Measurements from ENCODE around the gene ARL5C. TPM values are rescaled to one million over a fixed set of nuclear protein-coding genes. Genes with fewer than 3 reads are reported as not detected.
A peak's percentile ranks its signal among the peaks of the same experiment; 100 is the strongest.

Gene ARL5C
- not detected for total RNA-seq
- long read RNA-seq, donor 1, result 0 reads
- long read RNA-seq, donor 2, result 0 reads

DNA sequence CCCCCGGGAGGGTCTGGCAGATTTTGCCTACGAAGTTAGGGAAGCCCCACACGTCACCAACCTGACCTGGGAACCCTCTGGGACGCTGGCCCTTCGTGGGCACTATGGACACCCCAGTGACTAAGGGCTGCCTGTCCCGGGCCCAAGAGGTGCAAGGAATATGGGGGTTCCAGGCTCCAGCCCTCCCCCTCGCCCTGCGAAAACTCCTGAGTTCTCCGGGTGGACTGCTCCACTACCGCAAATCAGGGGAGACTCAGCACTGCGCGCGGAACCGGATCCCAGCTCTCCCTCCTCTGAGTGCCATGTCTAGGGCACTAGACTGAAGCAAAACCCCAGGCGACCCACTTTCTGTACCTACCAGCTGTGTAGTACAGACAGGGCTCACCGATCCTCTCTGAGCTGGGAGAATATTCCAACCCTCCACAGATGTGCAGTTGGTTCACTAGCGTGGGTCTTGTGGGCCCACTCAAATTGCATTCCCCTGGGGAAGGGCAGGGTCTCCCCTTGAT lies at the start of gene ARL5C:
TSS of gene ARL5C (minus strand) at position 321 of the 509 bp plus-strand sequence. CDS start 401 bp downstream, outside the sequence.
- intact Hi-C loops (cut with DNase I), result no loop called here
- DNase-seq (ENCODE audit: low spot score), result no peak

GRCh38 chr17:39213852-39214251 lies 47.9 kb upstream of the ARL5C start:
- intact Hi-C loops (cut with DNase I), result no loop called here
- no peak for DNase-seq (ENCODE audit: low spot score)

- intact Hi-C loops (cut with DNase I), result no loop called here
Measured at GRCh38 chr17:39212841-39213480, 47.0 kb upstream of the ARL5C start.

GRCh38 chr17:39212195-39212810 lies 46.3 kb upstream of the ARL5C start:
- no peak for DNase-seq (ENCODE audit: low spot score)
- intact Hi-C loops (cut with DNase I), result no loop called here

More at GRCh38 chr17:39212841-39213480, 47.0 kb upstream of the ARL5C start:
- no peak for DNase-seq (ENCODE audit: low spot score)

DNA sequence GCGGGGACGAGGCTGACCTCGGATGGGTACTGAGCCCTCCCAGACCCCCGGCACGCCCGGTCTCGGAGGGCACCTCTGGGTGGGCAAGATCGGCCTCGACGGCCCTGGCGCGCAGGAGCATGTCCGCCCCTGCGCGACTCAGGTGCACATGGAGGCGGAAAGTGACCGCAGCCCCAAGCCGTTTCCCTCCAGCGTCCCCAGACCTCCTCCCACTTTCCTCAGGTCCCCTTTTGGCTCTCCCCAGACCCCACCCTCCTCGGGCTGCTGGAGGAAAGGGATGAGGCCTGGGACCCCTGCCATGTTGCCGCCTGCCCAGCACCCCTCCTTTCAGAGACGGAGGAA lies 44.1 kb upstream of the ARL5C start:
- DNase-seq (ENCODE audit: low spot score), result no peak
- intact Hi-C loops (cut with DNase I), result no loop called here

DNA sequence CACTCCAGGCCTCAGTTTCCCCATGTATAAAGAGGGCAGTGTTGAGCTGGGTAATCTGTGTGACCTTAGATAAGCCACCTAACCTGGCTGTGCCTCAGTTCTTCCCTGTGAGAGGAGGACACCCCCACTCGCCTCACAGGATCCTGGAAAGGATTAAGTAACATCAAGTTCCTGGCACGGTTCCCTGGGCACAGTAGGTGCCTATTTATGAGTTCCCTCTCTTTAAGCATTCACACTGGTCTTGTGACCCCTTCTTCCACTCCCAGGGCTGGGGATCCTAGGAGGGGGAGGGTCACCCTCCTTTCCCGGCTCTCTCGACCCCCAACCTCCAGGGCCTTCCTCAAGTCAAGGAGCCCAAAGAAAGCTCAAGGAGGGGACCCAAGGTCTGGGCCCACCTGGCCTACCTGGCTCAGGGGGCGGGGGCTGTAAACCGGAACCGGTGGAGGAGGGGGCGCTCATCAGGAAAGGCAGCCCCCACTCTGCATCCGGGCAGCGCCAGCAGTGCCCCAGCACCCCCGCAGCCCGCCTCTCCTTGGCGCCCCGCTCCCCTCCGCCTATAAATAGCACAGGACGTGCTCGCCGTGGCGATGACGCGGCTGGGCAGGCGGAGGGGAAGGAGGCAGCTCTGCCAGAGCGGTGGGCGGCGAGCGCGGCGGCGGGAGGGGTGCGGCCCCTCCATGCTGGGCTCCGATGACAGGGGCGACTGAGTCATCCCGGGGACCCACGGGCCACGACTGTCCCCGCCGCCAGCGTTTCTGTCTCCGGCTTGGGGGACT lies 43.5 kb upstream of the ARL5C start:
- peak; percentile 94 for DNase-seq (ENCODE audit: low spot score)
- intact Hi-C loops (cut with DNase I), result no loop called here

DNA sequence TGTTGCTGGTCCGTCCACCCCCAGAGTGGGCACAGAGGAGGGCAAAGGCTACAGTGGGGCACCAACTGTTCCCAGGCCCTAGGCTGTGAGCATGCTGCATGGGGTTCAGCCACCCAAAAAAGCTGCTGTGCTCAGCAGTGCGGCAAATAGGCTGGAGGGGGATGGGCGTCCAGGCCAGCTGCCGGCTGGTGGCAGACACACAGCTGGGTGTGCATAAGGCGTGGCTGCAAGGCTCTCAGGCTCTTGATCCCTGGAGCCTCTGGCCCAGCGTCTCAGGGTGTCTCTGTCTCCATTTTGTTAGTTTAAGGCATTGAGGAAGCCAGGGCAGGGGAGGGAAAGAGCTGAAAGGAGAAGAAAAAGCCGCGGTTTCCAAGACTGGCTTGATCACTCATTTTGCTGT lies 42.9 kb upstream of the ARL5C start:
- intact Hi-C loops (cut with DNase I), result no loop called here
- DNase-seq (ENCODE audit: low spot score), result no peak

DNA sequence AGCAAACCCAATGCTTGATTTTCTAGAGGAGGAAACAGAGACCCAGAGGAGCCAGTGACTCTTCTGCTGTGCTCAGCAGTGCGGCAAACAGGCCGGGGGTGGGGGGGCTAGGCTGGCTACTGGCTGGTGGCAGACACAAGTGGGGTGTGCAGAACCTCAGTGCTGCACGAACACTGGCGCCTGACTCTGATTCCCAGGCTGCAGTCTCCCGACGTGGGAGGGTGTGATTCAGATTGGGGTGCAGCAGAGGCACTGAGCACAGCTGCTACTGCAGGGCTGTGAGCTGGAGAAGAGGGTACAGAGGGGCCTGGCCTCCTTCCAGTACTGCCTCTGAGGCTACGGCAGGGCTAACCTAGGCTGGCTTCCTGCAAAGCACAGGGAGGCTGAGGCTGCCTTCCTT lies 42.2 kb upstream of the ARL5C start:
- DNase-seq (ENCODE audit: low spot score), result no peak
- intact Hi-C loops (cut with DNase I), result no loop called here

GRCh38 chr17:39205112-39205526 lies 39.2 kb upstream of the ARL5C start:
- intact Hi-C loops (cut with DNase I), result no loop called here
- DNase-seq (ENCODE audit: low spot score), result no peak

DNA sequence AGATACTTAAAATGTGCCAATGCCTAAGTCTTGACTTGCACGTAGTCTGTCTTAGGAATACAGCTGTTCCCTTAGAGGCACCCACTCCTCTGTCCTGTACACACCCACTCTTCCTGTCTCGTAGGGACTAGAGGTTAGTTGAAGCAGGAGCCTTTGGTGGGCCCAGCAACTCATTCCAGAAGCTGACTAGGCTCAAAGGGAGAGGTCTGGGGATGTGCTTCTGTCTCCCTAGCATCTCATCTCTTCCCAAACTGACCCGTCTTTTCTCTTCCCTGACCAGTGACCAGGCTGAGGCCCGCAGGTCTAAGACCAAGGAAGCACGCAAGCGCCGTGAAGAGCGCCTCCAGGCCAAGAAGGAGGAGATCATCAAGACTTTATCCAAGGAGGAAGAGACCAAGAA lies 38.3 kb upstream of the ARL5C start:
- no peak for DNase-seq (ENCODE audit: low spot score)
- intact Hi-C loops (cut with DNase I), result loop anchor here (5.0 kb wide), 1 partner anchor 38 kb away; no protein-coding TSS in a partner anchor

- DNase-seq (ENCODE audit: low spot score), result no peak
- intact Hi-C loops (cut with DNase I), result loop anchor here (5.0 kb wide), 1 partner anchor 41 kb away; no protein-coding TSS in a partner anchor
Measured at GRCh38 chr17:39200957-39201510, 35.1 kb upstream of the ARL5C start.

DNA sequence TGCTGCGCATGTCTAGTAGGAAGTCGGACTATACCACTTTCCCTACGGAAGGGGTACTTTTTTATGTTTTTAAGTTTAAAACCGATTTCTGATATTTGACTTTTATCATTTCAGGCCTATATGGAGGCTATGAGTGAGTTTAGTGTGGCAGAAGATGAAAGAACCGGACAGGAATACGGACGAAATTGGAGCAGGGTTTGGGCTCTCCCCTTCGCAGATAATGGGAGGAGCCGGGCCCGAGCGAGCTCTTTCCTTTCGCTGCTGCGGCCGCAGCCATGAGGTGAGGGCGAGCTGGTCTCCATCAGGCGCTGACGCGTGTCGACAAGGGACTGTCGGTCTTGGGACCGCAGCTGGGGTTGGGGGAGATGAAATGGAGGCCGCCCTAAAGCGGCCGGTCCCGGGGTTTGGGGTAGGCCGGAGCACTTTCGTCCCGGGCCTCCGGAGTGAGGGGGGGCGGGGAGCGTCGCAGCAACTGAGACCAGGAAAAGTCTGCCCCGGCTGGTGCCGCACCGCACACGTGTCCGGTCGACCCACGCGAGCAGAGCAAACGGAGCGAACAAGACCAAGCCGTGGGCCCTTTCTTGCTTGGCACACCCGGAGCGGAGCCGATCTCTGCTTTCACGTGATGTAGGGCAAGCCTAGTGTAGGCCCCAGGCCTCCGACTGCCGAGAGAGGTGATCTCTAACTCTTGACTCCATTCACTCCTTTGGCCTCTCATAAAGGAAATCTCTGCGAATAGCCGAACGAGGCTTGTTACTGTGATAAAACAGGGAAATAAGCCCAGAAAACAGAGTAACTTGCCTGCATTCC lies 34.3 kb upstream of the ARL5C start, which contains the start of gene RPL19:
TSS of gene RPL19 (plus strand) at position 214 of the 810 bp plus-strand sequence. CDS start at position 276, 62 bp downstream.
- intact Hi-C loops (cut with DNase I), result loop anchor here (5.0 kb wide), 1 partner anchor 42 kb away; no protein-coding TSS in a partner anchor
- peak; percentile 94 for DNase-seq (ENCODE audit: low spot score)

- DNase-seq (ENCODE audit: low spot score), result peak; percentile 96
- intact Hi-C loops (cut with DNase I), result loop anchor here (5.0 to 10.0 kb wide), 2 partner anchors 43 to 425 kb away; no protein-coding TSS in a partner anchor
Measured at GRCh38 chr17:39199820-39200069, 33.8 kb upstream of the ARL5C start.

- intact Hi-C loops (cut with DNase I), result loop anchor here in 1 of 2 donors (10.0 kb wide), 1 partner anchor 423 kb away; no protein-coding TSS in a partner anchor
- no peak for DNase-seq (ENCODE audit: low spot score)
Measured at GRCh38 chr17:39198186-39198566, 32.2 kb upstream of the ARL5C start.

DNA sequence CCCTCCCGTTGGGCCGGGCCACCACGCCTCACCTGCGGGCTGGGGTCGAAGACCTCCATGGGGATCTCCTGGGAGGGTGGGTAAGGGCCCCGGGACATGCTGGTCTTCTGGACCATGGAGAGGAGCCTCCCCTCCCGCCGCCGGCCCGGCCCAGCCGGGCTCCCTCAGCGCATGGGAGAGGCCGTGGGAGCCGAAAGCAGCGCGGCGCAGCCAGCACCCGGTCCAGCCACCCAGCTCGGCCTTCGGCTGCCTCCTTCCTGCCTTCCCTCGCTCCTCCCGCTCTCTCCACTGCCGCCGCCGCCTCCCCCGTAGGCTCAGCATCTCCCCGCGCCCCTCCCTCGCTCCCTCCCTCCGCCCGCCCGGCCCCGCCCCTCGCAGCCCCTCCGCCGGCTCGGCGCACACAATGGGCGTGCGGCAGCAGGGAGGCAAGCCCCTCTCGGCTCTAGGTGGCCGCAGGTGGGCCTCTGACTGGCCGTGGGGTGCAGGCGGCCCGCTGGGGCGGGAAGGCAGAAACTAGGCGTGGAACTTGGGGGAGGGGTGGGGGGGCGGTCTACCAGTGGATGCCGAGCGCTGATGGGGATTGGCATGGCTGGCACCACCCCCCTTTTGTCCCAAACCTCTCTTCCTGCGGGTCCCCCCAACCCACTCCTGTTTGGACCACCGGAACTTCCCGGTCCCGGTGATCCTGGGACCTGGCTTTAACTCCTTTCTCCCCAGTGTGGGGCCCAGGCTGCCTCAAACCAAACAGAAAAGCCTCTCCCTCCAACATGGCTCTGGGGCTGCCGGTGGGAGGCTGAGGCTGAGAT lies 31.6 kb upstream of the ARL5C start, which contains the start of gene CACNB1:
TSS of gene CACNB1 (minus strand) at position 290 of the 806 bp plus-strand sequence. CDS start at position 116, 174 bp downstream.
- DNase-seq (ENCODE audit: low spot score), result peak; percentile 90
- intact Hi-C loops (cut with DNase I), result loop anchor here in 1 of 2 donors (10.0 kb wide), 1 partner anchor 423 kb away; no protein-coding TSS in a partner anchor

GRCh38 chr17:39196808-39197291 lies 30.9 kb upstream of the ARL5C start:
- intact Hi-C loops (cut with DNase I), result loop anchor here in 1 of 2 donors (10.0 kb wide), 1 partner anchor 422 kb away; no protein-coding TSS in a partner anchor

GRCh38 chr17:39196241-39196807 lies 30.4 kb upstream of the ARL5C start:
- intact Hi-C loops (cut with DNase I), result loop anchor here in 1 of 2 donors (10.0 kb wide), 1 partner anchor 422 kb away; no protein-coding TSS in a partner anchor

More at GRCh38 chr17:39196808-39197291, 30.9 kb upstream of the ARL5C start:
- DNase-seq (ENCODE audit: low spot score), result no peak

More at GRCh38 chr17:39196241-39196807, 30.4 kb upstream of the ARL5C start:
- DNase-seq (ENCODE audit: low spot score), result no peak

All from posterior vena cava (tissue), 2 donors.